IPS-15b (cell line): ENCODE results near the gene UNC5B.

ENCODE experiments used
- H3K27me3 ChIP-seq: one replicate; pipeline ENCODE4 v1.6.1; 2013; ENCODE audit warnings: low read length; ENCODE audit not compliant: control insufficient read depth, insufficient read depth
- H3K36me3 ChIP-seq: one replicate; pipeline ENCODE4 v1.6.1; 2013; ENCODE audit warnings: low read length; ENCODE audit not compliant: control insufficient read depth, insufficient read depth
- H3K4me1 ChIP-seq: one replicate; pipeline ENCODE4 v1.6.1; 2013; ENCODE audit warnings: mild to moderate bottlenecking, low read length; ENCODE audit not compliant: control insufficient read depth, insufficient read depth
- H3K4me3 ChIP-seq: one replicate; pipeline ENCODE4 v1.5.1; 2013; ENCODE audit warnings: low read depth, low read length
- H3K9ac ChIP-seq: one replicate; pipeline ENCODE4 v1.6.1; 2013; ENCODE audit warnings: low read depth, mild to moderate bottlenecking, low read length
- H3K9me3 ChIP-seq: one replicate; pipeline ENCODE4 v1.6.1; 2013; ENCODE audit warnings: mild to moderate bottlenecking, low read length; ENCODE audit not compliant: control insufficient read depth, insufficient read depth

Gene UNC5B

GRCh38 chr10:71244431-71245419 lies 32.4 kb downstream of the UNC5B start:
- H3K9ac ChIP-seq = no peak overlapping the region
- no peaks in the 10 kb centered on the region for H3K4me1 ChIP-seq
- no peaks in the 10 kb centered on the region for H3K9me3 ChIP-seq
- H3K27me3 ChIP-seq = no peaks in the 10 kb centered on the region
- no peak overlapping the region for H3K4me3 ChIP-seq
- H3K36me3 ChIP-seq = peaks cover 2% of the 10 kb centered on the region

DNA sequence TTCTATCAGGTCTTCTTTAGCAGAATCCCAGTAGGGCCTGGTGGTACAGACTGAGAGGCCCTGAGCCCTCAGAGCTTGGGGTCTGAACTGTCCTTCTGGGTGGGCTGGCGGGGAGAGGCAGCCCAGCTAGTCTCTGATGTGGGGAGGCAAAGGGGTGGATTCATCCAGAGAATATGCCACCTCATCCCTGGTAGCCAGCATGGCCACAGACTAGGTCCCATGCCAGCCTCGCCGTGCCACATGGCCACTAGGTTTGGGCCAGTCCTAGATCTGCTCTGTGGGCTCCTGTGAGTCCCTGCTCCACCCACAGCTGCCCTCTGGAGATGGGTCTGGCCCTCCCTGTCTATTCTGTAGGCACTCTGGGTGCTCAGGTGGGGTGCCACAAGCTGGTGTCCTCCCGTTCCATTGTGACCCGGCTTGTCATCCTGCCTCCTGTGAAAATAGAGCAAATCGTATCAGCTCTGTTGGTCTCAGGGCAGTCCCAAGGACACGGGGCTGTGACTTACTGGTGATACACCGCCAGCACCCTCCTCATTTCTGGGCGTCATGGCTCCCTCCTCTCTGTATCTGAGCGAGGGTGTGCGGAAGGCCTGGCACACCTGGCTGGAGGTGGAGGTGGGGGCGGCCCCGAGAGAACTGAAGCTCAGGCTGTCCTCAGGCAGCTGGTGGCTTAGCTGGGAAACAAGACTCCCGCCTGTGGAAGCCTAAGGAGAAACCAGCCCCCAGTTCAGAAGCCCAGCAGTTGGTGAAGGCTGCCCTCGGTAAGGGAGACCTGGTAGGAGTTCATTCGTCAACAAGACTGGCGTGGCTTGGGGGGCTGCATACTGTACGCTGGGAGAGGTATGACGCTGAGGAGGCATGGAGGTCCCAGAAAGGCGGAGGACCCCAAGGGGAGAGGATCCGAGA lies 33.3 kb downstream of the UNC5B start:
- no peaks in the 10 kb centered on the region for H3K27me3 ChIP-seq

GRCh38 chr10:71246591-71247413 lies 34.4 kb downstream of the UNC5B start:
- H3K27me3 ChIP-seq = no peaks in the 10 kb centered on the region
- H3K36me3 ChIP-seq = peaks cover 2% of the 10 kb centered on the region
- no peak overlapping the region for H3K9ac ChIP-seq
- H3K4me3 ChIP-seq = no peak overlapping the region
- H3K9me3 ChIP-seq = no peaks in the 10 kb centered on the region
- H3K4me1 ChIP-seq = no peaks in the 10 kb centered on the region

More for the DNA sequence above, 33.3 kb downstream of the UNC5B start:
- Histone ChIP-seq H3K9ac (no peak overlapping the region), H3K36me3 (peaks cover 2% of the 10 kb centered on the region), H3K4me1 (no peaks in the 10 kb centered on the region), H3K9me3 (no peaks in the 10 kb centered on the region), H3K4me3 (no peak overlapping the region)

GRCh38 chr10:71247414-71247705 lies 35.0 kb downstream of the UNC5B start:
- H3K9ac ChIP-seq = no peak overlapping the region
- no peaks in the 10 kb centered on the region for H3K27me3 ChIP-seq
- H3K4me3 ChIP-seq = no peak overlapping the region
- peaks cover 2% of the 10 kb centered on the region for H3K36me3 ChIP-seq
- no peaks in the 10 kb centered on the region for H3K9me3 ChIP-seq
- peaks cover 3% of the 10 kb centered on the region for H3K4me1 ChIP-seq

GRCh38 chr10:71247804-71248203 lies 35.4 kb downstream of the UNC5B start:
- Histone ChIP-seq H3K9me3 (no peaks in the 10 kb centered on the region), H3K27me3 (no peaks in the 10 kb centered on the region), H3K9ac (no peak overlapping the region), H3K36me3 (peaks cover 2% of the 10 kb centered on the region), H3K4me1 (peaks cover 4% of the 10 kb centered on the region), H3K4me3 (no peak overlapping the region)

- Histone ChIP-seq H3K36me3 (peaks cover 2% of the 10 kb centered on the region), H3K27me3 (no peaks in the 10 kb centered on the region), H3K4me1 (peaks cover 8% of the 10 kb centered on the region), H3K9ac (no peak overlapping the region), H3K4me3 (no peak overlapping the region), H3K9me3 (no peaks in the 10 kb centered on the region)
Observed at GRCh38 chr10:71248210-71248609, 35.8 kb downstream of the UNC5B start.

- Histone ChIP-seq H3K4me1 (peaks cover 22% of the 10 kb centered on the region), H3K4me3 (no peak overlapping the region), H3K36me3 (peaks cover 2% of the 10 kb centered on the region), H3K9me3 (no peaks in the 10 kb centered on the region), H3K27me3 (no peaks in the 10 kb centered on the region), H3K9ac (no peak overlapping the region)
Observed at GRCh38 chr10:71249996-71250395, 37.6 kb downstream of the UNC5B start.

GRCh38 chr10:71250405-71250804 lies 38.0 kb downstream of the UNC5B start:
- Histone ChIP-seq H3K36me3 (peaks cover 2% of the 10 kb centered on the region), H3K9me3 (no peaks in the 10 kb centered on the region), H3K4me1 (peaks cover 22% of the 10 kb centered on the region), H3K27me3 (no peaks in the 10 kb centered on the region), H3K4me3 (no peak overlapping the region), H3K9ac (no peak overlapping the region)

- Histone ChIP-seq H3K36me3 (peaks cover 2% of the 10 kb centered on the region), H3K4me1 (peaks cover 22% of the 10 kb centered on the region), H3K9ac (no peak overlapping the region), H3K9me3 (no peaks in the 10 kb centered on the region), H3K27me3 (no peaks in the 10 kb centered on the region), H3K4me3 (no peak overlapping the region)
Observed at GRCh38 chr10:71250842-71251241, 38.5 kb downstream of the UNC5B start.

DNA sequence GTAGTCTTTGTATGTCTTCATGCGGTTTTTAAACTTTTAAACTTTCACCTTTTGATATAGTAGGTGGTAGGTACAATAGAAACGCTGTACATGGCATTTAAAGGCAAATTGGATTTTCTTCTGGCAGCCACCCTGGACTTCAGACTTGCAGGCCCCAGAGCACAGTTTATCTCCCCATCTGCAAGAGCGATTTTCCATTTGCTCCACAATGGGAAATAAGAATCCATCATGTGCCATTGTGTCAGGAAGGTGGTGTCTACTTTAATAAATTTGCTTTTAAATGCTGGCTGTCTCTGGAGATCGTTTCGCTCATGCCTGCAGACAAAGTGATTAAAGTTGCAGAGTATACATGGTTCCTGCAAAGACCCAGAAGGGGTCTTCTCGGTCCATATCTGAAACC lies 38.9 kb downstream of the UNC5B start:
- H3K4me3 ChIP-seq = no peak overlapping the region
- H3K9me3 ChIP-seq = no peaks in the 10 kb centered on the region
- no peak overlapping the region for H3K9ac ChIP-seq
- peaks cover 2% of the 10 kb centered on the region for H3K36me3 ChIP-seq
- no peaks in the 10 kb centered on the region for H3K27me3 ChIP-seq
- H3K4me1 ChIP-seq = peaks cover 22% of the 10 kb centered on the region

DNA sequence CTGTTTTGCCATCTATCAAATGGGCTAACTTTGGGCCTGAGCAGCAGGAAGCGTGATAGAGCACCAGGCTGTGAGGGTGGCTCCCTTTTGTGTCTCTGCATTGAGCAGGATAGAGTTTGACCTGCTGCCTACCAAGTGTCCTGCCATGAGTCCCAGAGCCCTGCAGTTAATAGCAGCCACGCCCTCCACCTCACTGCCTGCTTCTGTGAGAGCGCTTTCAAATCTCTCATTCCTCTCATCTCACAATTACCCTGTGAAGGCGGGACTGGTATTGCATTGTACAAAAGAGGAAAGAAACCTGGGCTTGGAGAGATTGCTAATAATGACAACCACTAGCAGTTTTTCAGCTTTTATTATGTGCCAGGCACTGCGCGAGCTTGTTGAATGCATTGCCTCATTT lies 39.9 kb downstream of the UNC5B start:
- Histone ChIP-seq H3K27me3 (no peaks in the 10 kb centered on the region), H3K4me3 (no peak overlapping the region), H3K9ac (no peak overlapping the region), H3K4me1 (peaks cover 22% of the 10 kb centered on the region), H3K36me3 (no peaks in the 10 kb centered on the region), H3K9me3 (no peaks in the 10 kb centered on the region)
